ENCODE measurements around the gene RASSF5. TPM values are rescaled to one million over a fixed set of nuclear protein-coding genes. Genes with fewer than 3 reads are reported as not detected.
"Not testable (repeated sequence)": the region's sequence is repeated elsewhere in the genome, so short reads cannot be mapped to it uniquely, and the experiment has no call there.

RASSF5 gene
- total RNA-seq, 1 donor from 2014 or later, result 9.3 TPM

DNA sequence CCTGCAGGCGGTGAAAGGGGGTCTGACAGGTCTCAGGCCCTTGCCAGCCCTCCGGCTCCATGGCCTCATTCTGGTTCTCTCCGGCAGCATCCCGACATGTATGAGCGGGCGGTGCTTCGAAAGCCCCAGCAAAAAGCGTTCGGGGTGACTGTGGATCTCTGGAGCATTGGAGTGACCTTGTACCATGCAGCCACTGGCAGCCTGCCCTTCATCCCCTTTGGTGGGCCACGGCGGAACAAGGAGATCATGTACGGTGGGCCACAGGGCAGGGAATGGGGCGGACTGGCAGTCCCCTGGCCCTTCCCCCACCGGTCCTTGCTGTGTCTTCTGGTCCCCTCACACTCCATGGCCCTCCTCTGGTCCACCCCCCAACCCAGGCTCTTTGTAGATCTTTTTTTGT, 30.7 kb upstream of the RASSF5 start:
- DNase-seq, result no peak

GRCh38 chr1:206477110-206477509, 30.2 kb upstream of the RASSF5 start:
- no peak for DNase-seq

- no peak for DNase-seq
Observed at GRCh38 chr1:206477581-206478380, 29.6 kb upstream of the RASSF5 start.

DNA sequence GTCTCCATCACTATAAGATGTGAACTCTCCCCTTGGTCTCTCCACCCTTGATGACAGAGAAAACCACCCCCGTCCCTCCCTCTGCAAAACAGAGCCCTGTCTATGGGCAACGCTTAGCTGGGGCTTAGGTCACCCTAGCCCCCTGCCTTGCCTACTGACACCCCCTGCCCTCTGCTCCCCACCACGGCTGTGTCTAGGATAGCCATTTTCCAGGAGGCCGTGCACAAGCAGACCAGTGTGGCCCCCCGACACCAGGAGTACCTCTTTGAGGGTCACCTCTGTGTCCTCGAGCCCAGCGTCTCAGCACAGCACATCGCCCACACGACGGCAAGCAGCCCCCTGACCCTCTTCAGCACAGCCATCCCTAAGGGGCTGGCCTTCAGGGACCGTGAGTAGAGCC, 28.6 kb upstream of the RASSF5 start:
- no peak for DNase-seq

DNA sequence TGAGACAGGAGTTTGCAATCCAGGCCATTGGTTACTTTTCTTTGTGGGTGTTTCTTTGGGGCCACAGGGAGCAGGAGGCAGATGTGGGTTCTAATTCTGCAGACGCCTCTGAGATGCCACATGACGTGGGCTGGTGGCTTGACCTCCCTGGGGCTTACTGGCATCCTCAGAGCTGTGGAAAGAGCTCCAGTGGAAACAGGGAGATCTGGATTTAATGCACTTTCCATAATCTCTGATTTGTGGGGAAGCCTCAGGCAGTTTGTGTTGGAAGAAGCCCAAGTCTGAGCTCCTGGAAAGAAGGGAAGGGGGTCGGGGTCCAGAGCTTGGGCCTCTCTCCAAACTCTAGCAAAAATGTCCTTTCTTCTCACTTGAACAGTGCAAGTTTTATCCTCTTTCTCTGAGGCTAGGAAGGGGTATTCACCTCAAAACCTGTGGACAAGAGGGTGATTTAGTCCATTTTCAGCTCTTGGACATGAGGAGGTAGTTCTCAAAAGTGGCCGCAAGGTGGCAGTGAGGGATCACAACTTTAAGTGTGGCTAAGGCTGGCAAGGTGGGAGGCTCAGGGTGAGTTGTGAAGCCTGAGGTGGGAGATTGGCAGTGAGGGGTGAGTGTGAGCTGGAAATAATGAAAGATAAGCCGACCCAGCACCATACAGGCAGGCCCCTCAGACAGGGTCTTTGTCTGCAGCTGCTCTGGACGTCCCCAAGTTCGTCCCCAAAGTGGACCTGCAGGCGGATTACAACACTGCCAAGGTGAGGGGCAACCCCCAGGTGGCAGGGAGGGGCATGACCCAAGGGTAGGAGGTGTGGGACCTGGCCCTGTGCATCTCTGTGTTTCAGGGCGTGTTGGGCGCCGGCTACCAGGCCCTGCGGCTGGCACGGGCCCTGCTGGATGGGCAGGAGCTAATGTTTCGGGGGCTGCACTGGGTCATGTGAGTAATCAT, 27.9 kb upstream of the RASSF5 start:
- DNase-seq, result peak; percentile 24

DNA sequence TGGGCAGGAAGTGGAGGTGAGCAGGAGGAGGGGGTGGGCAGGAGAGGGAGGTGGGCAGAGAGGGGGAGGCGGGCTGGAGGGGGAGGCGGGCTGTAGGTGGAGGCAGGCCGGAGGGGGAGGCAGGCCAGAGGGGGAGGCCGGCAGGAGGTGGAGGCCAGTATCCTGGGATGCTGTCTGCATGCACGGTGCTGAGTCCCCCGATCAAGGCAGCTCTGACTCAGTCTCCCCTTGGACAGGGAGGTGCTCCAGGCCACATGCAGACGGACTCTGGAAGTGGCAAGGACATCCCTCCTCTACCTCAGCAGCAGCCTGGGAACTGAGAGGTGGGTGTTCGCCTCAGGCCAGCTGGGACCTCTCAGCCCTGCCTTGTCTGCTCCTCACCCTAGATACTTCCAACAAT, 27.1 kb upstream of the RASSF5 start:
- DNase-seq, result no peak

DNA sequence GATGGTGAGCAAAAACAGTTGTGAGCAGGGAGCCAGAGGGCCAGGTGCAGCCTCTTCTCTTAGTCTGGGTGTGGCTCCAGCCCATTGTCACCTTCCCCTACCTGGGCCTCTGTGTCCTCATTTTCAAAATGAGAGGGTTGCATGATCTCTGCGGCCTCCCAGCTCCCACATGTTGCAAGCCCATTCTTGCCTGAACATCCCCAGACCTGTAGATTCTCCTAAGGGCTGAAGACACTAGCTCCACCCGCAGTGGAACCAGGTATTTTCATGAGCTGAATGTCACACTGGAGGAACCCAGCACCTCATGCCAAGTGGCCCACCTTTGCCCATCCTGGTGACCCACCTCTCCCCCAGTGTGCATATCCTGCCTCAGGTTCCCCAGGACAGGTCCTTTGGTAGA, 24.7 kb upstream of the RASSF5 start:
- DNase-seq, result no peak

- not testable (repeated sequence) for DNase-seq
Observed at GRCh38 chr1:206483864-206484263, 23.5 kb upstream of the RASSF5 start.

DNA sequence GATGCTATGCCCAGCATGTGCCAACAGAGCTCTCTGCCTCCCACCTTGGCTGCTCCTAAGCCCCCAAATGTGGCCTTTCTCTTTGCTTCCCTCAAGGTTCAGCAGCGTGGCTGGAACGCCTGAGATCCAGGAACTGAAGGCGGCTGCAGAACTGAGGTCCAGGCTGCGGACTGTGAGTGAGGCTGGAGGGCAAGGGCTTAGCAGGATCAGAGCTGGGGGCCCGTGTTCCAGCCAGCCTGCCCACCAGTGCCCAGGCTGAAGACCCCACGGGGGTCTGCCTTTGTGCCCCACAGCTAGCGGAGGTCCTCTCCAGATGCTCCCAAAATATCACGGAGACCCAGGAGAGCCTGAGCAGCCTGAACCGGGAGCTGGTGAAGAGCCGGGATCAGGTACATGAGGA, 22.4 kb upstream of the RASSF5 start:
- DNase-seq, result no peak

DNA sequence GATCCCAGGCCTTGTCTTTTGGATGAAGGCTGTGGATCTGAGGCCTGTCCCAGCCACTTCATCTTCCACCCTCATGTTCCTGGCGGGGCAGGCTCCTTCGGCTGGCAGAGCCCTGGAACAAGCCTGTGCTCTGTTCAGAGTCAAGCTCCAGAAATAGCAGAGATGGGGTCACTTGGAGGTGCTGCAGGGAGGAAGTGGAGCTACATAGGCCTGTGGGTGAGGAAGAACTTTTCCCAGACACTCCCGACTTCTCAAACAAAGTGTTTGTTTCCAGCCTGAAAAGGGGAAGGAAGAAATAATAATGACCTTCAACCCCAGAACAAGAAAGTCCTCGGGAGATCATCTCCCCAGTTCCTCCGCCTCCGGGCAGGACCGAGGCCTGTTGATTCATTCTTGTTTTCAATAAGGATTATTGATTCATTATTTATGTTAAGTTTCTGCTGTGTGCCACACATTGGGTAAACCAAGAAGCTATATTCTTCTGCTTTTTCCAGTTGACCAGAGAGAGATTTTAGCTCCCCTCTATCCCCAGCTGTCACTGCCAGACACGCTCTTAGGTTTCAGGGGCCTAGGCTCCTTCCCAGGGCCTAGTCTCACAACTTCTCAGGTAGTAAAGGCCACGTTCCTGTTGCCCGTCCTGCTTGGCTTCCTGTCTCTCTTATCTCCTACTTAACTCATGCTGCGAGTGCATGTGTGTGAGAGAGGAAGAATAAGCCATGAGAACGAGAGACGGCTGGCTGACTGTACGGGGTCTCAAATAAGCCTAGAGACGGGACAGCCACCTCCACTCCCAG, 20.1 kb upstream of the RASSF5 start:
- DNase-seq, result no peak

DNA sequence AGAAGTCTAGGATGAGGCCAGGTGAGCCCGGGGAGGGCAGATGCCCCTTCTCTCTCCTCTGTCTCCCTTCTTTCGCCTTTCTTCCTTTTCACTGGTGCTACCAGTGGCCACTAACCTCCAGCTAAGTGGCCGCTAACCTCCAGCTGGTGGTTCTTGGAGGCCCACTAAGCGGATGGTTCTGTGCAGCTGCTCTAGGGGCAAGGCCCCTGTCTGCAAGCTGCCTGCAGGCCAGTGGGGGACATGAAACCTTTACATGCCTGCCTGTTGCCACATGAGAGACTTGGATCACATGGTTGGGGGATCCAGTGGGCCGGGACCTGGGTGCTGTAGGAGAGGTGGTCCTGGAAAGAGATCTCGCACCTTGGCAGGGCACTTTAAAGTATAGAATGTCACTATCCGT, 19.4 kb upstream of the RASSF5 start:
- DNase-seq, result no peak

DNA sequence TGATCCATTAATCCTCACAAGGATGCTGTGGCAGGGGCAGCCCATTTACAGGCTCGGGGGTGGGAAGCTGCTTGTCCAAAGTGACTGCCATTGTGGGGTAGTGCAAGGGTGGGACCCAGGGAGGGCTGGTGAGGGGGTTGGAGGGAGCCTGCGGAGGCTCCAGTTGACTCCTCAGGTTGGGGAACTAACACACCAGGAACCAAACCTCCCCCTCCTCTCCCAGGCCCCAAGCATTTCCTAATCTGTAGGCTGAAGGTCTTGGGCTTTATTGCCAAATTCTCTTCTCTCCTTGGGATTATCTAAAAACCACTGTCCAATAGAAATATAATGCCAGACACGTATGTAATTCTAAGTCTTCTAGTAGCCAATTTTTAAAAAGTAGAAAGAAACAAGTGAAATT, 18.9 kb upstream of the RASSF5 start:
- no peak for DNase-seq

- no peak for DNase-seq
Observed at GRCh38 chr1:206489980-206490770, 17.2 kb upstream of the RASSF5 start.

DNA sequence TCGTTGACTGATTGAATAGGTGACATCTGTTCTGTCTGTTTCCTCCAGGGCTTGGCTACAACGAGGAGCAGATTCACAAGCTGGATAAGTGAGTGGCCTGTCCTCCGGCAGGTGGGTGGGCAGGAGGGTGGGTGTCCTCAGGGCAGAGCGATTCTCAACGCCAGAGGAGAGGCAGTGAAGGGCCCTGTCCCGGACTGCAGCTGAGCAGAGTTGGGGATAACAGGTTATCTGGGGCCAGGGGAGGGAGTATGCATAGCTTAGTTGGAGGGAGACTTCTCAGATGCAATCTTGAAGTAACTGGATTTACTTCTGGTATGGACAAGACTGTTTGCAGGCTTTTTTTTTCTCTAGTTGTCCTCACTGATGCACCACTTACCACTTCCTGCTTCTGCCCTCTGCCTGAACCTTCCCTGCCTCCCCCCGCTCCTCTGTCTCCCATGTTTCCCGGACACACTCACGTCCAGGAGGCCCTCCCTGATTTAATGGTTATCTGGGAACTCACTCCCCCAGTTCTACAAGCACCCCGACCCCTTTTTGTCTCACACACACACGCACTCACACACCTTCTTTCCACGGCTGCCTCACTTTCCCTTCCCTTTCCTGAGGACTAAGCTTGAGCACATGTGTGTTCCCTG, 16.4 kb upstream of the RASSF5 start:
- no peak for DNase-seq

DNA sequence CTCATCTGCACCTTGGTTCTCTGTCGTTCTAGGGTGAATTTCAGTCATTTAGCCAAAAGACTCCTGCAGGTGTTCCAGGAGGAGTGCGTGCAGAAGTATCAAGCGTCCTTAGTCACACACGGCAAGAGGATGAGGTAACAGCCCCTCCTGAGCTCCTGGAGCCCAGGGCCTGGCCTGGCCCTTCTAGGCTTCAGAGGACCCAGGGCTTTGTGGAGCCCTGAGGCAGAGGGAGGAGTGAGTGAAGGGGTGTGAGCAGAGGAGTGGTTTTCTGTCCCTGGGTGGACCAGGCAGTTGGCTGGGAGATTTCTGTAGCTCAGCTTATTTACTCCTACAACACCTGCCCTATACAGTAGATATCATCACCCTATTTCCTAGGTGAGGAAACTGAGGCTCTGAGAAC, 15.7 kb upstream of the RASSF5 start:
- DNase-seq, result no peak

DNA sequence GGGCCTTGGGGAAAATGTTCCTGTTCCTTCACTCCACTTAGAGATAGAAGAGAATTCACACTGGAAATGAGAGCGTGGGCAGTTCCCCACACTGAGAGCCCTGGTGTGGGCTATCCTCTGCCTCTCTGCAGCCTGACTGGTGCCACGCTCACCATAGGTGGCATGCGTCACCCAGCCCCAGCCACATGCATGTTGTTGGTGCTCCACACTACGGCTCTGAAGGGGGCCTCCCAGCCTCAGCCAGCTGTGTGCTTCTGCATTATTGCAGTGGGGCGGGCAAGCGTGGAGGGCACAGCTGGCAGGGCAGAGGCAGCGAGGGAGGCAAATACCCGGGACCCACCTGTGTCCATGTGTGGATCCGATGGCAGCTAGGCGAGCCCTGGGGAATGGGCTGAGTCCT, 14.7 kb upstream of the RASSF5 start:
- no peak for DNase-seq

- DNase-seq, result no peak
Observed at GRCh38 chr1:206493279-206493678, 14.1 kb upstream of the RASSF5 start.

GRCh38 chr1:206495011-206495461, 12.3 kb upstream of the RASSF5 start:
- no peak for DNase-seq

DNA sequence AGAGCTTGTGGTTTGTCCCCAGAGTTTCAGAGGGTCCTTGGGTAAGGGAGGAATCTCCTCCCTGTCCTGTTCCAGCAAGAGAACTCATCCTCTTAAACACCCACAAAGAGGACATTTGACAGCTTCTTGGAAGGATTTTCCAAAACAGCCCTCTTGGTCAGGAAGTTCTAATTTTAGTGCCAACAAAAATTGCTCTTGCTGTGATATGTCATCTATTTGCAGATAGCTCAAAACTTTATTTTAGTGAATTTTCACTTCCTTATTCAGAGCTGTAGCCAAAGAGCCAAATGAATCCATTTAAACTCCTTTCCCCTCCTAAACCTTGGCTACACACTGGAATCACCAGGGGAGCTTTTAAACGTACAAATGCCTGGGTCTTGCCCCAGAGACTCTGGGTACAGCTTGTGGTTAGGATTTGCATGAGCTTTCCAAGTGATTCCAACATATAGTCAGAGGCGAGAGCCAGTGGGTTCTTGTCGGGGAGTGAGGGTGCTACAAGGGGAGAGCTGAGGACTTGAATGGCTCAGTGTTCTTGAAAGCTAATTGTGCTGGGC, 11.8 kb upstream of the RASSF5 start:
- peak; percentile 11 for DNase-seq

DNA sequence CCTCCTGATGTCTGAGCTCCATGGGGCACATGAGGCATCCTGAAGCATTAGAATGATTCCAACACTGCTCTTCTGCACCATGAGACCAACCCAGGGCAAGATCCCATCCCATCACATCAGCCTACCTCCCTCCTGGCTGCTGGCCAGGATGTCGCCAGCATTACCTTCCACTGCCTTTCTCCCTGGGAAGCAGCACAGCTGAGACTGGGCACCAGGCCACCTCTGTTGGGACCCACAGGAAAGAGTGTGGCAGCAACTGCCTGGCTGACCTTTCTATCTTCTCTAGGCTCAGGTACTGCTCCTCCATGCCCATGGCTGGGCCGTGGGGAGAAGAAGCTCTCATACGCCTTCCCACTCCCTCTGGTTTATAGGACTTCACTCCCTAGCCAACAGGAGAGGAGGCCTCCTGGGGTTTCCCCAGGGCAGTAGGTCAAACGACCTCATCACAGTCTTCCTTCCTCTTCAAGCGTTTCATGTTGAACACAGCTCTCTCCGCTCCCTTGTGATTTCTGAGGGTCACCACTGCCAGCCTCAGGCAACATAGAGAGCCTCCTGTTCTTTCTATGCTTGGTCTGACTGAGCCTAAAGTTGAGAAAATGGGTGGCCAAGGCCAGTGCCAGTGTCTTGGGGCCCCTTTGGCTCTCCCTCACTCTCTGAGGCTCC, 11.1 kb upstream of the RASSF5 start:
- no peak for DNase-seq

Data from skin of body (tissue), 2 donors.